HUES64 (cell line): ENCODE data around the gene ESRRA.

Source experiments
- H3K27ac ChIP-seq: 2 replicates; pipeline ENCODE4 v1.7.0; 2013; ENCODE audit warnings: low read depth, low read length, inconsistent platforms
- H3K27me3 ChIP-seq: 2 replicates; pipeline ENCODE4 v1.6.1; 2013; ENCODE audit warnings: mild to moderate bottlenecking, low read length; ENCODE audit not compliant: insufficient read depth
- H3K36me3 ChIP-seq: 2 replicates; pipeline ENCODE4 v1.6.1; 2013; ENCODE audit warnings: mild to moderate bottlenecking, low read length; ENCODE audit not compliant: insufficient read depth
- H3K4me1 ChIP-seq: 2 replicates; pipeline ENCODE4 v1.6.1; 2013; ENCODE audit warnings: mild to moderate bottlenecking, low read length, moderate library complexity; ENCODE audit not compliant: insufficient read depth
- H3K4me3 ChIP-seq: 2 replicates; pipeline ENCODE4 v1.5.1; 2013; ENCODE audit warnings: mild to moderate bottlenecking, low read length, moderate library complexity
- H3K9ac ChIP-seq: 2 replicates; pipeline ENCODE4 v1.6.1; 2013; ENCODE audit warnings: mild to moderate bottlenecking, low read depth, low read length
- H3K9me3 ChIP-seq: 2 replicates; pipeline ENCODE4 v1.6.1; 2013; ENCODE audit warnings: low read depth, low read length; ENCODE audit not compliant: insufficient read depth
- whole genome bisulfite sequencing: fragments of 150-250, 120-280 bp; methylation state at CpG from one replicate; pipeline ENCODE4 v1.1.7; 2013; ENCODE audit warnings: missing lambda C conversion rate; 5-methylcytosine and 5-hydroxymethylcytosine counted together

The ESRRA gene

DNA sequence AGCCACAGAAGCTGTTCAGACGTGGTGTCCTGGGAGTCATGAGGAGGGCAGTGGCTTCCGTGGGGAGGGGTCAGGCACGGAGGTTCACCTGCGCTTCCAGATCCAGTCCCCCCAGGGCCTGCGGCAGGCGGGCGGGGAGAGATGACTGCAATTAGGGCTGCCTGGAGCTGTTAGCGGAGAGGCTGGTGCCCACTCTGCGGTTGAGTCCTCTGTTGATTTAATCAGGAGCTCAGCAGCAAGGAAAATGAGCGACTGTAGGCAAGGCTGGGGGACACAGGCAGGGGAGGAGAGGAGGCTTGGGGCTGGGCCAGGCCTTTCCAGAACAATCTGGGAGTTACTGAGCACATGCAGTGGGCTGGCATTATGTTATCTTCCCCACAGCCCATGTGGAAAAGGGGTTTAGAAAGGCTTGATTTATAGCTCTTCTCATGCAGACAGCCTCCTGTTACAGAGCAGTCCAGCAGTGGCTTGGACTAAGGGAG, 40.9 kb upstream of the ESRRA start:
- H3K9ac ChIP-seq, result no peak overlapping the region
- 92% methylated on average over 10 of the region's 10 CpGs for WGBS
- no peaks in the 10 kb centered on the region for H3K9me3 ChIP-seq
- no peak overlapping the region for H3K4me3 ChIP-seq
- H3K27me3 ChIP-seq, result no peaks in the 10 kb centered on the region
- no peak overlapping the region for H3K27ac ChIP-seq
- peaks cover 9% of the 10 kb centered on the region; the same call in 1 of the 2 replicates for H3K4me1 ChIP-seq
- peaks cover 67% of the 10 kb centered on the region for H3K36me3 ChIP-seq

DNA sequence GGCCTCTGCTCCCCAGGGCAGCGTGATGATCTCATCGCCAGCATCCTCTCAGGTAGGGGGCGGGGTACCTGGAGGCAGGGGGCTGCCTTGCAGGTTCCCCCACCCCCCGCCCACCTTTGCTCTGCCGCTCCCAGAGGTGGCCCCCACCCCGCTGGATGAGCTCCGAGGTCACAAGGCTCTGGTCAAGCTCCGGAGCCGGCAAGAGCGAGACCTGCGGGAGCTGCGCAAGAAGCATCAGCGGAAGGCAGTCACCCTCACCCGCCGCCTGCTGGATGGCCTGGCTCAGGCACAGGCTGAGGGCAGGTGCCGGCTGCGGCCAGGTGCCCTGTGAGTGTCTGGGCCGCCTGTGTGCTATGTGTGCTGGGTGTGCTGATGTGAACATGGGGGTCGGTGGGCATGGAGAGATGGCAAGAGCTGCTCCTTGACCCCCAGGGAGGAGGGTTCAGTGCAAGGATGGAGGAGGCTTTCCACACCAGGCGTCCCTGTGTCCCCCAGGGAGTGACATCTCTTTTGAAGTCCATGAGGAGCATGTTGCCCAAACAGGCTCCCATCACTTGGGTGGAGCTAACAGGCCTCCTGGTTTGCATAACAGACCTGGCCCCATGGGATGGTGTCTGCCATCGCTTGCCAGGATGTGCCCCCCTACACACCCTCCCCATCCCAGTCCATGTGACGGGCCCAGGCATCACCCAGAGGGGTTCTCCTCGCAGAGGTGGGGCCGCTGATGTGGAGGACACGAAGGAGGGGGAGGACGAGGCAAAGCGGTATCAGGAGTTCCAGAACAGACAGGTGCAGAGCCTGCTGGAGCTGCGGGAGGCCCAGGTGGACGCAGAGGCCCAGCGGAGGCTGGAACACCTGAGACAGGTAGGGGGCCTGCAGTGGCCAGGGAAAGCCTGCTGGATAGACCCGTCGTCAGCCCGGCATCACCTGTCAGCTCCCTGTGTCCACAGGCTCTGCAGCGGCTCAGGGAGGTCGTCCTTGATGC, 39.9 kb upstream of the ESRRA start:
- H3K27ac ChIP-seq, result no peak overlapping the region
- no peak overlapping the region for H3K9ac ChIP-seq
- peaks cover 9% of the 10 kb centered on the region; the same call in 1 of the 2 replicates for H3K4me1 ChIP-seq
- WGBS, result 94% methylated on average over 35 of the region's 35 CpGs
- H3K27me3 ChIP-seq, result no peaks in the 10 kb centered on the region
- H3K36me3 ChIP-seq, result peaks cover 57% of the 10 kb centered on the region
- H3K9me3 ChIP-seq, result no peaks in the 10 kb centered on the region
- H3K4me3 ChIP-seq, result no peak overlapping the region

DNA sequence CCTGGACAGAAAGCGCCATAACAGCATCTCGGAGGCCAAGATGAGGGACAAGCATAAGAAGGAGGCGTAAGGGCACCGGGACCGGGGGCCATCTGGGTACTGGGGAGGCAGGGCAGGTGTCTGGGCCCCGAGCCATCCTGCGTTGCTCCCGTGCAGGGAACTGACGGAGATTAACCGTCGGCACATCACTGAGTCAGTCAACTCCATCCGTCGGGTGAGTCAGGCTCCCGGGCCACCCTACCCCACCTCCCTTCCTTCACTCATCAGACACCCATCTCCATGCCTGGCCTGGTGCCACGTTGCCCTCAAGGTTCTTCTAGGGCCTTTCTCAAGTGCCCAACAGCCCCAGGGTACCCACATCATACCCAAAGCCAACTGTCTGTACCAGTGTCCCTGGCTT, 39.0 kb upstream of the ESRRA start:
- no peak overlapping the region for H3K9ac ChIP-seq
- H3K27me3 ChIP-seq, result no peaks in the 10 kb centered on the region
- no peaks in the 10 kb centered on the region for H3K9me3 ChIP-seq
- WGBS, result 96% methylated on average over 15 of the region's 15 CpGs
- H3K36me3 ChIP-seq, result peaks cover 51% of the 10 kb centered on the region
- no peak overlapping the region for H3K27ac ChIP-seq
- H3K4me1 ChIP-seq, result peaks cover 9% of the 10 kb centered on the region; the same call in 1 of the 2 replicates
- H3K4me3 ChIP-seq, result no peak overlapping the region

- H3K4me3 ChIP-seq, result no peak overlapping the region
- H3K9me3 ChIP-seq, result no peaks in the 10 kb centered on the region
- H3K27ac ChIP-seq, result no peak overlapping the region; the same call in 1 of the 2 replicates
- H3K27me3 ChIP-seq, result no peaks in the 10 kb centered on the region
- H3K36me3 ChIP-seq, result peaks cover 41% of the 10 kb centered on the region
- H3K4me1 ChIP-seq, result peaks cover 12% of the 10 kb centered on the region; the same call in 1 of the 2 replicates
- H3K9ac ChIP-seq, result no peak overlapping the region
- 92% methylated on average over 27 of the region's 27 CpGs for WGBS
Observed at GRCh38 chr11:64267207-64267945, 37.9 kb upstream of the ESRRA start.

GRCh38 chr11:64268025-64268892, 37.1 kb upstream of the ESRRA start:
- Histone ChIP-seq H3K4me1 (peaks cover 10% of the 10 kb centered on the region; the same call in 1 of the 2 replicates), H3K27me3 (no peaks in the 10 kb centered on the region), H3K9me3 (no peaks in the 10 kb centered on the region), H3K36me3 (peaks cover 33% of the 10 kb centered on the region), H3K9ac (peak overlapping the region; percentile 85), H3K27ac (peak overlapping the region; percentile 95; the same call in 1 of the 2 replicates), H3K4me3 (peak overlapping the region; percentile 86)
- 84% methylated on average over 23 of the region's 23 CpGs for WGBS

DNA sequence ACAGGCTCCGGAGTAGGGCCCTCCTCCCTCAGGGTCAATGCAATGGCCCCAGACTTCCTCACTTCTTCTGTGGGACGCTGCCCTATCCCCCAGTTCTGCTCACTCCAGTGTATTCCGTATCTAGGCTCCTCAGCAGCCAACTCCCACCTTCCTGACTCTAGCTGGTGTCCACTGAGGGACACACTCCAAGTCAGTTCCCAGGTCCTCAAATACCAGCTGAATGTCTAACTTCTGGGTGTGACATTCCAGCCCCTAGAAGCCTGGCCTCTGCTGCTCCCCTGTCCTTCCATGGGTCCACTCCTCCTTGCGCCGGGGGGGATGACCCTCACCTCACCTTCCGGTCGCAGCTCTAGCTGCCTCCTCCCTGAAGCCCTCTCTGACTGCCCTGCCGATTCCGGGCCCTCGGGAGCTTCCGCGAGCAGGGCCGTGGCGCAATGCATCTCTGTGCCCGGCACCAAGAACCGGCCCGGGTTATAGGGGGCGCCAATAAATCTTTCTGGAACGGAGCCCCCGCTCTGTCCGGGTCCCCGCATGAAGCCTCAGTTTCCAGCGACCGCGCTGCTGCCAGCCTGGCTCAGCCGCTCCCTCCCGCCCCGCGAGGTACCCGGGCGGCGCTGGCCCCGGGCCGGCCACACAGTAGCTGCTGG, 36.3 kb upstream of the ESRRA start:
- Histone ChIP-seq H3K4me3 (peak overlapping the region; percentile 86), H3K27ac (peak overlapping the region; percentile 95), H3K9ac (peak overlapping the region; percentile 85), H3K9me3 (no peaks in the 10 kb centered on the region), H3K36me3 (peaks cover 26% of the 10 kb centered on the region), H3K27me3 (no peaks in the 10 kb centered on the region), H3K4me1 (peaks cover 7% of the 10 kb centered on the region; the same call in 1 of the 2 replicates)
- 3% methylated on average over 34 of the region's 34 CpGs for WGBS

- WGBS, result under 1% methylated on average over 58 of the region's 58 CpGs
- H3K27ac ChIP-seq, result peak overlapping the region; percentile 95
Observed at GRCh38 chr11:64269540-64270220, 35.6 kb upstream of the ESRRA start.

DNA sequence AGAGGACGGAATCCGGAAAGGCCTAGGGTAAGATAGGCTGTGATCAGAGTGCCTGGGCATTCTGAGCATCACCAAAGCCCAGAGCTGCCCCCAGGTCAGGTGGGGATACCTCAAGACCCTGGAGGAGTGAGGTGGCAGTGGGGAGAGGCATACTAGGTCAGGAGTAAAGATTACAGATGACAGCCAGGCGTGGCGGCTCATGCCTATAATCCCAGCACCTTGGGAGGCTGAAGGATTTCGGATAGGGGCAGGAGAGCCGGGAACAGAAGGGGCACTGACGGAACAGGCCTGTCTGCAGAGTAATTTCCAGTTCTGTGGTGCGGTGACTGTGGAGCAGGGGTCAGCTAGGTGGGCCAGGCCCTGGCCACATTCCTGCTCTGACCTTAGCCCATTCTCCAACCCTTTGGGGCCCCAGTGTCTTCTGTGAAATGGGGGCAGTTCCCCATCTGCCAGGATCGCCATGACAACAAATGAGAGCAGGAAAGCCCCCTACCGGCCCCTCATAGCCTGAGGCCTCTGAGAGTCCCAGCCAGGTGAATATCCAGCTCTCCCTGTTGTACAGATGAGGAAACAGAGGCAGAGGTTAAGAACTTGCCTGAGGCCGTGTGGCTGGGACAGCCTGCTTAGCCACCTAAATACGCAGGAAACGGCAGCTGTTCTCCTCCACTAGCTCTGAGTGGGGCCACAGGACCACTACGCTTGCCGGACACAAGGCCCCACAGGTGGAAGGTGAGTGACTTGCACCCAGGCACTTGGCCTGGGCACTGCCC, 30.1 kb upstream of the ESRRA start:
- H3K27me3 ChIP-seq, result no peaks in the 10 kb centered on the region
- peaks cover 24% of the 10 kb centered on the region for H3K36me3 ChIP-seq
- H3K4me1 ChIP-seq, result peaks cover 12% of the 10 kb centered on the region; the same call in 1 of the 2 replicates
- no peak overlapping the region for H3K4me3 ChIP-seq
- no peak overlapping the region for H3K9ac ChIP-seq
- no peaks in the 10 kb centered on the region for H3K9me3 ChIP-seq
- no peak overlapping the region for H3K27ac ChIP-seq
- 84% methylated on average over 15 of the region's 15 CpGs for WGBS

More at GRCh38 chr11:64269540-64270220, 35.6 kb upstream of the ESRRA start:
- Histone ChIP-seq H3K9me3 (no peaks in the 10 kb centered on the region), H3K27me3 (no peaks in the 10 kb centered on the region), H3K36me3 (peaks cover 19% of the 10 kb centered on the region), H3K4me1 (peaks cover 7% of the 10 kb centered on the region; the same call in 1 of the 2 replicates), H3K4me3 (peak overlapping the region; percentile 86), H3K9ac (peak overlapping the region; percentile 89)

GRCh38 chr11:64275841-64276240, 29.5 kb upstream of the ESRRA start:
- Histone ChIP-seq H3K9ac (no peak overlapping the region), H3K27ac (no peak overlapping the region), H3K4me1 (peaks cover 12% of the 10 kb centered on the region; the same call in 1 of the 2 replicates), H3K4me3 (no peak overlapping the region), H3K27me3 (no peaks in the 10 kb centered on the region), H3K36me3 (peaks cover 24% of the 10 kb centered on the region), H3K9me3 (no peaks in the 10 kb centered on the region)
- 77% methylated on average over 2 of the region's 2 CpGs for WGBS
